ENCODE results near the gene SPTBN4.

The SPTBN4 gene

DNA sequence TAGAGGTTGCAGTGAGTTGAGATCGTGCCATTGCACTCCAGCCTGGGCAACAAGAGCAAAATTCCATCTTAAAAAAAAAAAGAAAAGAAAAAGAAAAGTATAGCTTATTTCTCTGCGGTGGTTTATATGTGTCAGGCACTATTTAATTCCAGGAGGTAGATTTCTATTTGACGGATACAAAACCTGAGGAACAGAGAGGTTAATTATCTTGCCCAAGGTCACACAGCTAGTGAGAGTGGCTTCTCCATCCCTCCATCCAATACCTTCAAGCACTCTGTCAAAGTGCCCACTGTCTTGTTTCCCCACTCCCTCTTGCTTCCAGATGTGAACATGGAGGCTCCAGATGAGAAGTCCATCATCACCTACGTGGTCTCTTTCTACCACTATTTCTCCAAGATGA lies 34.8 kb downstream of the SPTBN4 start:
- DNase-seq (ENCODE audit: insufficient read length) (no peak), FAIRE-seq (no peak)
- TF ChIP-seq POLR2A (IDR thresholded peaks at IDR 0.05; ENCODE audit: low read depth, low read length) (no peak), POLR2AphosphoS5 (IDR thresholded peaks at IDR 0.05; ENCODE audit: low read depth, low read length) (no peak), TAF1 (IDR thresholded peaks at IDR 0.05; ENCODE audit: borderline replicate concordance, low read depth, low read length) (no peak)

DNA sequence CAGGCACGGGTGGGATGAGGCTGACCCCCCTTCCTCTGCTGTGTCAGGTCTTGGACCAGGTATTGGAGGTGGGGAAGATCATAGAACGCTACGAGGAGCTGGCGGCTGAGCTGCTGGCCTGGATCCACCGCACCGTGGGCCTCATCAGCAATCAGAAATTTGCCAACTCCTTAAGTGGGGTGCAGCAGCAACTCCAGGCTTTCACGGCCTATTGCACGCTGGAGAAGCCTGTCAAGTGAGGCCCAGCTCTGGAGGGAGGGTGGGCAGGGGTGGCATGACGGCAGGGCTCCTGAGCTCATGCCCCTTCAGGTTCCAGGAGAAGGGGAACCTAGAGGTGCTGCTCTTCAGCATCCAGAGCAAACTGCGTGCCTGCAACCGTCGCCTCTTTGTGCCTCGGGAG lies 35.3 kb downstream of the SPTBN4 start:
- DNase-seq (ENCODE audit: insufficient read length) = no peak
- FAIRE-seq = no peak
- TF ChIP-seq POLR2AphosphoS5 (IDR thresholded peaks at IDR 0.05; ENCODE audit: low read depth, low read length) (no peak), TAF1 (IDR thresholded peaks at IDR 0.05; ENCODE audit: borderline replicate concordance, low read depth, low read length) (no peak), POLR2A (IDR thresholded peaks at IDR 0.05; ENCODE audit: low read depth, low read length) (no peak)

DNA sequence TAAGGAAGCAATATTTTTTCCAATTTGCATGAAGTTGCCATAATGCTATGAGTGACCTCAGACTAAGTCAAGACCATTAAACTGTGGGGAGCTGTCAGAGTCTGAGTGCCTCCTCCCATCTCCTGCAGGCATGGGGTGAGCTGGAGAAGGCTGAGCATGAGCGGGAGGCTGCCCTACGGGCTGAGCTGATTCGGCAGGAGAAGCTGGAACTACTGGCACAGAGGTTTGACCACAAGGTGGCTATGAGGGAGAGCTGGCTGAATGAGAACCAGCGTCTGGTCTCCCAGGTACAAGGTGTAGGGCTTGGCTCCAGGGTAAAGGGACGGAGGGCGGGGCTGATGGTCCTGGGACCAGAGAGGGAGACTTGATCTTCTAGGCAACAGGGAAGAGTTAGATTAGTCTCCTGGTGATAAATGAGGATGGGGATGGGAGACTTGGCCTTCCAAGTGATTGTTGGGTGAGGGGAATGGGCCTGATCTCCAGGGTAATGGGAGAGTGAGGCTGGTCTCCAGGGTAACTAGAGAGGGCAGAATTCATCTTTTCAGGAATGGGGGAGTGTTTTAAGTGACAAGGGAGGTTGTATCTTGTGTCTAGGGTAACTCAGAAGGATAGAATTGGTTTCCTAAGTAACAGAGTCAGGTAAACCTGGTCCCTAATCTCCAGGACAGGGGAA lies 36.0 kb downstream of the SPTBN4 start:
- TF ChIP-seq POLR2A (IDR thresholded peaks at IDR 0.05; ENCODE audit: low read depth, low read length) (no peak), POLR2AphosphoS5 (IDR thresholded peaks at IDR 0.05; ENCODE audit: low read depth, low read length) (no peak), TAF1 (IDR thresholded peaks at IDR 0.05; ENCODE audit: borderline replicate concordance, low read depth, low read length) (no peak)
- DNase-seq (ENCODE audit: insufficient read length) = no peak
- no peak for FAIRE-seq

DNA sequence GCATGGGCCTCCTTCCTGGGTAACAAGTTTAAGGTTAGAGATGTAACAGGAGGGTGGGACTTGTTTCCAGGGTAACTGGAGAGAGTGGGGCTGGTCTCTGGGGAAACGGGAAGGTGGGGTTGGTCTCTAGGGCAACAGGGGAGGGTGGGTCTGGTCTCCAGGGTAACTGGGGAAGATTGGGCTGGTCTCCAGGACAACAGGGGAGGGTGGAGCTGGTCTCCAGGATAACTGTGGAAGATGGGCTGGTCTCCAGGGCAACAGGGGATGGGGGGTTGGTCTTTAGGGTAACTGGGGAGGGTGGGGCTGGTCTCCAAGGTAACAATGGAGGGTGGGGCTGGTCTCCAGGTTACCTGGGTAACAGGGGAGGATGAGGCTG lies 36.5 kb downstream of the SPTBN4 start:
- DNase-seq (ENCODE audit: insufficient read length) = no peak
- no peak for TF ChIP-seq TAF1 (IDR thresholded peaks at IDR 0.05; ENCODE audit: borderline replicate concordance, low read depth, low read length)
- no peak for TF ChIP-seq POLR2AphosphoS5 (IDR thresholded peaks at IDR 0.05; ENCODE audit: low read depth, low read length)
- no peak for TF ChIP-seq POLR2A (IDR thresholded peaks at IDR 0.05; ENCODE audit: low read depth, low read length)
- FAIRE-seq = no peak

DNA sequence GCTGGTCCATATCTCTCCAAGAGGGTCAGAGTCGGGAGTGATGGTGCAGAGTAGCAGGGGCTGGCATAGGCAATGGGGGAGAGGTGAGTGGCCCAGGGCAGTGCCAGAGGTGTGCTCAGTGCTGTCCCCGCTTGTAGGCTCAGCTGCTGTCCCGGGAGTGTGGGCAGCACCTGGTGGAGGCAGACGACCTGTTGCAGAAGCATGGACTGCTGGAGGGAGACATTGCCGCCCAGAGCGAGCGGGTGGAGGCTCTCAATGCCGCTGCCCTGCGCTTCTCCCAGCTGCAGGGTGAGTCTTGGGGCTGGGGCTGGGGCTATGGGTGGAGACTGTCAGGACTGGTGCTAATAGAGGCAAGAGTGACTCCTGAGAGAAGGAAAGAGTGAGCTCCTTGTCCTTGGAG lies 39.3 kb downstream of the SPTBN4 start:
- no peak for DNase-seq (ENCODE audit: insufficient read length)
- TF ChIP-seq TAF1 (IDR thresholded peaks at IDR 0.05; ENCODE audit: borderline replicate concordance, low read depth, low read length) (no peak), POLR2A (IDR thresholded peaks at IDR 0.05; ENCODE audit: low read depth, low read length) (no peak), POLR2AphosphoS5 (IDR thresholded peaks at IDR 0.05; ENCODE audit: low read depth, low read length) (no peak)
- no peak for FAIRE-seq

DNA sequence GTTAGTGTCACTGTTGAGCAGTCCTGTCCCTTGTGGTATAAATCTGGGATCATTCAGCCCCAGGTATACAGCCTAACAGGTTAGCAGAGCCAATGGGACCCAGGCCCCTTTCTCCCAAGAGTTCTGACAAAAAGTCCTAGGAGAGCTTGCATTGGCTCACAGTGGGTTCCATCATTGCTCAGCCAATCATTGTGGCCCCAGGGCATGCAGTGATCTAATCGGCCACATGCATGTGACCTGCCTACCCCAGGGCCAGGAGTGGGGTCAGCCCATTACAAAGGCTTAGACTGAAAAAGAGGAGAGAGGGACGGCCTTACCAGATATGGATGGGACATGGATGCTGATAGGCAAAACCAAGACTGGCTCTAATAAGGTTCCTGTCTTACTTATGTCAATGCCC lies 41.1 kb downstream of the SPTBN4 start:
- no peak for TF ChIP-seq POLR2AphosphoS5 (IDR thresholded peaks at IDR 0.05; ENCODE audit: low read depth, low read length)
- no peak for TF ChIP-seq TAF1 (IDR thresholded peaks at IDR 0.05; ENCODE audit: borderline replicate concordance, low read depth, low read length)
- TF ChIP-seq POLR2A (IDR thresholded peaks at IDR 0.05; ENCODE audit: low read depth, low read length) = no peak
- FAIRE-seq (no peak), DNase-seq (ENCODE audit: insufficient read length) (no peak)

DNA sequence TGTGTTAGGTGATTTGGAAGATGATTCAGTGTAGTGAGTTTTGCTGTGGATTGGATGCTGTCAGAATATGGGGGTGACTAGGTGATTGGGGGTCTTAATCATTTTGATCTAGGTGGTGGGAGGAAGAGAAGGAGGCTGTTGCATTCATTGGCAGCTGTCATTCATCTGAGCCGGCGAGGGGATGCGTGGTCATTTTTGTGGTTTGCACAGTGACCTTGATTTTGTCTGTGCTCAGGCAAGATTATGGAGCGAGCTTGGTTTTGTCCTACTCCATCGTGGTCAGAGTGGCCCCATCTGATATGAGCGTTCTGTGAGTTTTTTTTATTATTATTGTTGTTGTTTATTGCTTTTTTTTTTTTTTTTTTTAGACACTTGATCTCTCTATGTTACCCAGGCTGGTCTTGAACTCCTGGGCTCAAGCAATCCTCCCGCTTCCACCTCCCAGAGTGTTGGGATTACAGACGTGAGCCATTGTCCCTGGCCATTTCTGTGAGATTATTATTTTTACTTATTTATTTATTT lies 42.0 kb downstream of the SPTBN4 start:
- DNase-seq (ENCODE audit: insufficient read length) = no peak
- TF ChIP-seq POLR2A (IDR thresholded peaks at IDR 0.05; ENCODE audit: low read depth, low read length) = no peak
- no peak for TF ChIP-seq TAF1 (IDR thresholded peaks at IDR 0.05; ENCODE audit: borderline replicate concordance, low read depth, low read length)
- TF ChIP-seq POLR2AphosphoS5 (IDR thresholded peaks at IDR 0.05; ENCODE audit: low read depth, low read length) = no peak
- FAIRE-seq = no peak

DNA sequence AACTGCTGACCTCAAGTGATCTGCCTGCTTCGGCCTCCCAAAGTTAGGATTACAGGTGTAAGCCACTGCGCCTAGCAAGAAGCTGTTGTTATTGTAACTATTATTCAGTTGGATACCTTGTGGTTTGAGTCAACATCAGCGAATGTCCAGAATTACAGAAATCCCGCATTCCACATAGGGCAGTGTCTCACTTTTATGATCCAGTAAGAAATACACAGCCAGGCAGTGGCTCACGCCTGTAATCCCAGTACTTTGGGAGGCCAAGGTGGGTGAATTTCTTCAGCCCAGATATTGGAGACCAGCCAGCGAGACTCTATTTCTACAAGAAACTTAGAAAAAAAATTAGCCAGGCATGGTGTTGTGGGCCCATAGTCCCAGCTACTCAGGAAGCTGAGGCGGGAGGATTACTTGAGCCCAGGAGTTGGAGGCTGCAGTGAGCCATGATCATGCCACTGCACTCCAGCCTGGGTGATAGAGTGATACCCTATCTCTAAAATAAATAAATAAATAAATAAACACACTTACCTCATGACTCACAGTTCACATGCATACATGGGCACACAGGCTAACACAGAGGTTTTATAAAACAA lies 43.8 kb downstream of the SPTBN4 start:
- DNase-seq (ENCODE audit: insufficient read length) (no peak), FAIRE-seq (no peak)
- TF ChIP-seq TAF1 (IDR thresholded peaks at IDR 0.05; ENCODE audit: borderline replicate concordance, low read depth, low read length) (no peak), POLR2AphosphoS5 (IDR thresholded peaks at IDR 0.05; ENCODE audit: low read depth, low read length) (no peak), POLR2A (IDR thresholded peaks at IDR 0.05; ENCODE audit: low read depth, low read length) (no peak)

DNA sequence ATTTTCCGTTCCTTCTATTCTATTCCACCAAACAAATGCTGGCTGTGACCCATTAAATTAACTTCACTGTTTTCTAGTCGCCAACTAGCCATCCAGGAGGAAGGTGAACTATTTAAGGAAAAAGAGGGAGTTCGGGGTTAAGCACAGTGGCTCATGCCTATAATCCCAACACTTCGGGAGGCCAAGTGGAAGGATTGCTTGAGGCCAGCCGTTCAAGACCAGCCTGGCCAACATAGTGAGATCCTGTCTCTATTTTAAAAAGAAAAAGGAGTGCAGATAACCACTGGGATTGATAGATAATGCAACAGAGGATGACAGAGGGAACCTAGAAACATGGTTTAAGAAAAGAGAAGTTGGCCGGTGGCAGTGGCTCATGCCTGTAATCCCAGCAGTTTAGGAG lies 44.7 kb downstream of the SPTBN4 start:
- FAIRE-seq (no peak), DNase-seq (ENCODE audit: insufficient read length) (no peak)
- TF ChIP-seq POLR2A (IDR thresholded peaks at IDR 0.05; ENCODE audit: low read depth, low read length) (no peak), TAF1 (IDR thresholded peaks at IDR 0.05; ENCODE audit: borderline replicate concordance, low read depth, low read length) (no peak), POLR2AphosphoS5 (IDR thresholded peaks at IDR 0.05; ENCODE audit: low read depth, low read length) (no peak)

DNA sequence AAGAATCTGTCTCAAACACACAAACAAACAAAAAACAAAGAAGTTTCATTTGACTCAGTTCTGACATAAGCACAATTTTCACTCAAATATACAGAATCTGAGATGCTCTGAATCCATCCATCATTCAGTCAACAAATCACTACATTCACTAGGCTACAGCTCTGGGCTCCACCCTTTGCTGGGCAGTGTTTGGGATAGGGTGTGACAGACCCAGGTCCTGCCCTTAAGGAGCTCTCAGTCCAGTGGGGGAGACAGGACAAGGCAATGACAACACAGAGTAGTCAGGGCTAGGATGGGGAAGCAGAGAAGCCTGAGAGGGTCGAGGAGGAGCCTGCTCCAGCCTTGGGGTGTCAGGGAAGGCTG lies 45.3 kb downstream of the SPTBN4 start:
- peak; percentile 21 for FAIRE-seq
- TF ChIP-seq POLR2AphosphoS5 (IDR thresholded peaks at IDR 0.05; ENCODE audit: low read depth, low read length) (no peak), TAF1 (IDR thresholded peaks at IDR 0.05; ENCODE audit: borderline replicate concordance, low read depth, low read length) (no peak), POLR2A (IDR thresholded peaks at IDR 0.05; ENCODE audit: low read depth, low read length) (no peak)

DNA sequence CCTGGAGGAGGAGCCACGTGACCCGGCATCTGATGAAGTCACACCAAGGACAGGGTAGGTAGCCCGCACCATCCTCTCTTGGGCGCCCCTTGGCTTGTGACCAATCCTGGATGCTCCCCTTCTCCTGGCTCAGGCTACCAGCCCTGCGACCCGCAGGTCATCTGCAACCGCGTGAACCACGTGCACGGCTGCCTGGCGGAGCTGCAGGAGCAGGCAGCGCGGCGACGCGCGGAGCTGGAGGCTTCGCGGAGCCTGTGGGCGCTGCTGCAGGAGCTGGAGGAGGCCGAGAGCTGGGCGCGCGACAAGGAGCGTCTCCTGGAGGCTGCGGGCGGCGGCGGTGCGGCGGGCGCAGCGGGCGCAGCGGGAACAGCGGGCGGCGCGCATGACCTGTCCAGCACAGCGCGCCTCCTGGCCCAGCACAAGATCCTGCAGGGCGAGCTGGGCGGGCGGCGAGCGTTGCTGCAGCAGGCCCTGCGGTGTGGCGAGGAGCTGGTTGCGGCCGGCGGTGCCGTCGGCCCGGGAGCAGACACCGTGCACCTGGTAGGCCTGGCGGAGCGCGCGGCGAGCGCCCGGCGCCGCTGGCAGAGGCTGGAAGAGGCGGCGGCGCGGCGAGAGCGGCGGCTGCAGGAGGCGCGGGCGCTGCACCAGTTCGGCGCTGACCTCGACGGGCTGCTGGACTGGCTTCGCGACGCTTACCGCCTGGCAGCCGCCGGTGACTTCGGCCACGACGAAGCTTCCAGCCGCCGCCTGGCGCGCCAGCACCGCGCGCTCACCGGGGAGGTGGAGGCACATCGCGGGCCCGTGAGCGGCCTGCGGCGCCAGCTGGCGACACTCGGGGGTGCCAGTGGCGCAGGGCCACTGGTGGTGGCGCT lies 45.9 kb downstream of the SPTBN4 start:
- no peak for DNase-seq (ENCODE audit: insufficient read length)
- TF ChIP-seq POLR2AphosphoS5 (IDR thresholded peaks at IDR 0.05; ENCODE audit: low read depth, low read length) (no peak), TAF1 (IDR thresholded peaks at IDR 0.05; ENCODE audit: borderline replicate concordance, low read depth, low read length) (no peak), POLR2A (IDR thresholded peaks at IDR 0.05; ENCODE audit: low read depth, low read length) (no peak)
- FAIRE-seq = no peak

More for the DNA sequence above, 45.3 kb downstream of the SPTBN4 start:
- no peak for DNase-seq (ENCODE audit: insufficient read length)
